OCI-LY3 (cell line): Measurements from ENCODE around the gene ZNF766.

Experiments
- H2AFZ ChIP-seq: fragments of 200-600, 300-600 bp; shearing (Covaris generic); 2 replicates; pipeline ENCODE4 v1.6.0; 2014; ENCODE audit warnings: antibody characterized with exemption, low read depth, low read length
- H3K27ac ChIP-seq: fragments of 200-600, 300-600 bp; sonication (generic); 2 replicates; pipeline ENCODE4 v1.5.1; 2014; ENCODE audit warnings: mild to moderate bottlenecking, low read length, moderate library complexity, mixed read lengths
- H3K27me3 ChIP-seq: fragments of 200-600, 300-600 bp; sonication (generic); 2 replicates; pipeline ENCODE4 v1.6.1; 2014; ENCODE audit warnings: low read depth, low read length, mixed read lengths
- H3K36me3 ChIP-seq: fragments of 200-600, 300-600 bp; sonication (generic); replicated peaks from 2 replicates; pipeline ENCODE3; 2014; ENCODE audit warnings: low read depth, low read length, mixed read lengths
- H3K4me1 ChIP-seq: fragments of 300-600, 200-600 bp; sonication (generic); 2 replicates; pipeline ENCODE4 v1.6.1; 2014; ENCODE audit warnings: low read length, mixed read lengths
- H3K4me2 ChIP-seq: fragments of 200-600, 300-600 bp; sonication (generic); 2 replicates; pipeline ENCODE4 v1.6.1; 2014; ENCODE audit warnings: low read length, mixed read lengths
- H3K4me3 ChIP-seq: fragments of 300-600, 200-600 bp; sonication (generic); 2 replicates; pipeline ENCODE4 v1.5.1; 2014; ENCODE audit warnings: antibody characterized with exemption, mild to moderate bottlenecking, low read length, moderate library complexity
- H3K79me2 ChIP-seq: fragments of 300-600, 200-600 bp; shearing (Covaris generic); 2 replicates; pipeline ENCODE4 v1.6.1; 2014; ENCODE audit warnings: mild to moderate bottlenecking, low read length, mixed read lengths
- H3K9ac ChIP-seq: fragments of 300-600, 200-600 bp; shearing (Covaris generic); 2 replicates; pipeline ENCODE4 v1.6.0; 2014; ENCODE audit warnings: mild to moderate bottlenecking, low read length, moderate library complexity
- H3K9me3 ChIP-seq: fragments of 200-600, 300-600 bp; shearing (Covaris generic); 2 replicates; pipeline ENCODE4 v1.6.1; 2014; ENCODE audit warnings: low read length, mixed read lengths; ENCODE audit not compliant: insufficient read depth
- H4K20me1 ChIP-seq: fragments of 200-600, 300-600 bp; sonication (generic); 2 replicates; pipeline ENCODE4 v1.6.1; 2016; ENCODE audit warnings: low read length, mixed read lengths; ENCODE audit not compliant: insufficient read depth
- CTCF ChIP-seq: fragments of 200-600, 300-600 bp; sonication (generic); IDR thresholded peaks from 2 replicates; pipeline ENCODE4 v1.5.1; 2014; ENCODE audit warnings: antibody characterized with exemption, low read length, low read depth
- EZH2phosphoT487 ChIP-seq: fragments of 200-600 bp; shearing (Covaris generic); IDR thresholded peaks from 2 replicates; pipeline ENCODE4 v1.6.1; 2018; ENCODE audit warnings: antibody characterized with exemption, mixed run types, low read depth

Gene ZNF766

DNA sequence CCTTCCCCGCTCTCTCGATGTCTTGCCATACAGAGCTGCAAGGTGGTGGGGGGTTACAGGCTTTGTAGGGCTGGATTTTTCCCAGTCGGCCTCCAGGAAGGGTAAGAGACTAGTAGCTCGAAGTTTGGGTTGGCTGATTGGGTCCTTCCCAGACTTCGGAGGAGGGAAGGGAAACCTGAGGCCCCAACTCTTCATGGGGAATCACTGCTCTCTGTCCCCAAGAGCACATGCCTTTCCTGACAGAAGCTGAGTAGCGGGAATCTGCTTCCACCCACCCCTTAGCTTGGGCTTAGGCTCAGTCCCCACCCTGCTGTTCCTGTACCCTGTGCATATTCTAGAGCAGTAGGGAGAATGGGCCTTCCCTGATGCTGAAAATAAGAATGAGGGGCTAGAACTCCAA lies 39.9 kb upstream of the ZNF766 start:
- H3K9ac ChIP-seq: no peak overlapping the region
- TF ChIP-seq CTCF: no peak
- TF ChIP-seq EZH2phosphoT487: no peak
- peaks cover 54% of the 10 kb centered on the region for H3K36me3 ChIP-seq
- H4K20me1 ChIP-seq: no peaks in the 10 kb centered on the region
- H3K79me2 ChIP-seq: no peaks in the 10 kb centered on the region
- no peaks in the 10 kb centered on the region for H3K4me1 ChIP-seq
- H2AFZ ChIP-seq: no peak overlapping the region
- H3K9me3 ChIP-seq: no peaks in the 10 kb centered on the region
- H3K4me2 ChIP-seq: no peak overlapping the region
- no peak overlapping the region for H3K27ac ChIP-seq
- H3K27me3 ChIP-seq: no peaks in the 10 kb centered on the region
- H3K4me3 ChIP-seq: no peak overlapping the region

DNA sequence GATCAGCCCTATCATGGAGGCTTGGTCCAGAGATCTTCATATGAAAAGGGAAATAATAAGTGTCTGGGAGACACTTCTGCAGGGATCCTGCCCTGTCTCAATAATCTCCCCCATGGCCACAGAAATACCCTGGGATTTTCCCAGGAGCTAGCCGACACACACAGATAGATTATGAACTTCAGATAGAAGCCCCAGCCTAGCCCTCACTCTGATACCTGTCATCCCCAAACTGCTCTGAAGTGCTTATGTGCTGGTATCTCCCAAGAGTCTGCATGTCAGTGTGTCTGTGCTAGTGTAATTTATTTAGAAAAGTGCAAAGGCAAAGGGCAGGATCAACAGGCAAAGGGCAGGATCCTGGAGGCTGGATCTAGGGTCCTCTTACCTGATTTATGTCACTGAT lies 38.7 kb upstream of the ZNF766 start:
- H3K79me2 ChIP-seq: no peaks in the 10 kb centered on the region
- H3K9ac ChIP-seq: no peak overlapping the region
- H3K27ac ChIP-seq: no peak overlapping the region
- H3K27me3 ChIP-seq: no peaks in the 10 kb centered on the region
- no peak overlapping the region for H2AFZ ChIP-seq
- no peak overlapping the region for H3K4me2 ChIP-seq
- TF ChIP-seq EZH2phosphoT487: no peak
- no peak for TF ChIP-seq CTCF
- H3K36me3 ChIP-seq: peaks cover 46% of the 10 kb centered on the region
- no peak overlapping the region for H3K4me3 ChIP-seq
- no peaks in the 10 kb centered on the region for H4K20me1 ChIP-seq
- no peaks in the 10 kb centered on the region for H3K9me3 ChIP-seq
- no peaks in the 10 kb centered on the region for H3K4me1 ChIP-seq

DNA sequence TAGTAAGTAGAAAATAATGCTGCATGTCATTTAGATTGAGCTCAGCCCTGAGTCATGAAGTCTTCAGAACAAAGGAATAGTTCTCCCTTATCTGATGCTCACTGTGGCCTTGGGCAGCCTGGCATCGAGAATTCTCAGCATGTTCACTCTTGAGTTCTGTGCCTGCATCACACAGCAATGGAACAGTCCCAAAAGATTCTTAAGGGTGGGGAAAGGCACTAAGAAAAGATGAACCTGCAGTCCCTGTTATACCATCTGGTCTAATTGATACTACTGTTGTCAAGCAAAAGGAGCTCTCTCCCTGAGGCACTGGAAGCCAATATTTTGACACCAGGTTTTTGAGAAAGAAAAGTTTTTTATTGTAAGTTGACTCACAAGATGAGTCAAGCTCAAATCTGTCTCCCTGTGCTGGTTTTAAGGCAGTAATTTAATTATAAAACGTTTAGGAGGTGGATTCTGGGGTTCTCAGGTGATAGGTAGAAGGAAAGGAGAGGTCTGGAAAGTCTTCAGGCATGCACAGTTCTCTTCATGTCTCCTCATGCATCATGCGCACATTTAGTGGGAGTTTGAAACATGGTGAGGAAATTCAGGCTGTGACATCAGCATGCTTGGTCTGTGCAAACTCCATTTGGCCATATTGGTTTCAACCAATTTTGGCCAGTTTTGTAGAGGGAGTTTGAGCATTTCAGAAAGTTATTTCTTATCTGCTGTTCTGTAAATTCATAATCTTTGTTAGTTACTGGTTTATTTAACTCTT lies 38.1 kb upstream of the ZNF766 start:
- Histone ChIP-seq H3K27ac (no peak overlapping the region), H4K20me1 (no peaks in the 10 kb centered on the region), H2AFZ (no peak overlapping the region), H3K36me3 (peaks cover 39% of the 10 kb centered on the region), H3K9ac (no peak overlapping the region), H3K27me3 (no peaks in the 10 kb centered on the region), H3K4me2 (no peak overlapping the region), H3K4me1 (no peaks in the 10 kb centered on the region), H3K4me3 (no peak overlapping the region), H3K9me3 (no peaks in the 10 kb centered on the region), H3K79me2 (no peaks in the 10 kb centered on the region)
- TF ChIP-seq CTCF (no peak), EZH2phosphoT487 (no peak)

- H3K4me2 ChIP-seq: no peak overlapping the region
- H2AFZ ChIP-seq: no peak overlapping the region
- no peaks in the 10 kb centered on the region for H4K20me1 ChIP-seq
- H3K79me2 ChIP-seq: no peaks in the 10 kb centered on the region
- no peaks in the 10 kb centered on the region for H3K4me1 ChIP-seq
- no peak overlapping the region for H3K27ac ChIP-seq
- TF ChIP-seq CTCF (no peak), EZH2phosphoT487 (no peak)
- peaks cover 13% of the 10 kb centered on the region for H3K36me3 ChIP-seq
- no peaks in the 10 kb centered on the region for H3K27me3 ChIP-seq
- H3K4me3 ChIP-seq: no peak overlapping the region
- no peaks in the 10 kb centered on the region for H3K9me3 ChIP-seq
- no peak overlapping the region for H3K9ac ChIP-seq
These were observed 35.0 kb upstream of the ZNF766 start for GRCh38 chr19:52234406-52234805.
